H1 (cell line): ENCODE results near the gene ATP5MC2. TPM values are rescaled to one million over a fixed set of nuclear protein-coding genes. Genes with fewer than 3 reads are reported as not detected.

Source experiments
- CTCF ChIA-PET: fragments of 300-600 bp; sonication (Branson Sonifier 250); formaldehyde crosslinking; loops from one replicate; lab custom pipeline; 2021; ENCODE audit not compliant: partially characterized antibody; lab: Charles Lee
- POLR2A ChIA-PET: fragments of 300-600 bp; sonication (Branson Sonifier 250); formaldehyde crosslinking; loops from one replicate; lab custom pipeline; 2021; ENCODE audit warnings: inconsistent platforms; ENCODE audit not compliant: partially characterized antibody; lab: Charles Lee
- DNase-seq, 2 experiments: peaks; one replicate each; pipeline versions ENCODE4 v3.0.0 to v3.0.0-alpha.2; 2010 to 2022; ENCODE audit warnings: low spot score in 2 of 2, low read depth in 1 of 2, mixed read lengths in 1 of 2
- FAIRE-seq: peaks from 2 replicates; lab custom pipeline; 2011; peaks lifted over from hg19 to GRCh38; lab: Jason Lieb, UNC
- H2AFZ ChIP-seq: 2 replicates; pipeline ENCODE4 v1.8.1; 2012; ENCODE audit warnings: low read length, inconsistent platforms
- H2AK5ac ChIP-seq: 2 replicates; pipeline ENCODE4 v1.6.1; 2013; ENCODE audit warnings: low read depth, low read length
- H2BK120ac ChIP-seq: replicated peaks from 2 replicates; pipeline ENCODE3; 2013; ENCODE audit warnings: low read depth, low read length, inconsistent platforms
- H2BK12ac ChIP-seq: 2 replicates; pipeline ENCODE4 v1.6.1; 2013; ENCODE audit warnings: low read depth, low read length
- H2BK15ac ChIP-seq: 2 replicates; pipeline ENCODE4 v1.6.1; 2013; ENCODE audit warnings: low read length
- H2BK20ac ChIP-seq: 2 replicates; pipeline ENCODE4 v1.6.1; 2013; ENCODE audit warnings: low read length
- H2BK5ac ChIP-seq: 2 replicates; pipeline ENCODE4 v1.6.1; 2013; ENCODE audit warnings: low read depth, low read length
- H3K14ac ChIP-seq: 2 replicates; pipeline ENCODE4 v1.6.1; 2013; ENCODE audit warnings: inconsistent platforms; ENCODE audit not compliant: insufficient read length
- H3K18ac ChIP-seq: 2 replicates; pipeline ENCODE4 v1.6.1; 2013; ENCODE audit warnings: low read length; ENCODE audit errors: extremely low read depth
- H3K23ac ChIP-seq: 2 replicates; pipeline ENCODE4 v1.6.1; 2013; ENCODE audit warnings: inconsistent platforms; ENCODE audit not compliant: insufficient read length
- H3K23me2 ChIP-seq: 2 replicates; pipeline ENCODE4 v1.6.1; 2013; ENCODE audit warnings: low read depth, low read length
- H3K27ac ChIP-seq: 2 replicates; pipeline ENCODE4 v1.6.1; 2011; ENCODE audit warnings: low read depth, low read length, inconsistent platforms
- H3K27me3 ChIP-seq, 4 experiments: replicated peaks in 1 of 4; 1 replicate in 1 of 4; 2 replicates in 3 of 4; pipeline versions ENCODE4 v1.6.1 to v1.8.1; 2011 to 2013; ENCODE audit warnings: low read length in 3 of 4, mild to moderate bottlenecking in 3 of 4, inconsistent platforms in 2 of 4, mixed read lengths in 2 of 4, moderate library complexity in 1 of 4; ENCODE audit not compliant: control insufficient read depth in 3 of 4, insufficient read depth in 3 of 4; ENCODE audit errors: extremely low read depth in 1 of 4
- H3K36me3 ChIP-seq, 4 experiments: 2 replicates each; pipeline versions ENCODE4 v1.6.1 to v1.8.1; 2011 to 2013; ENCODE audit warnings: mild to moderate bottlenecking in 4 of 4, low read length in 3 of 4, moderate library complexity in 2 of 4, control low read depth in 1 of 4, inconsistent platforms in 1 of 4; ENCODE audit not compliant: insufficient read depth in 4 of 4, control insufficient read depth in 2 of 4
- H3K4ac ChIP-seq: replicated peaks from 2 replicates; pipeline ENCODE3; 2013; ENCODE audit warnings: low read length, low read depth, mixed read lengths, inconsistent platforms; ENCODE audit not compliant: insufficient read length
- H3K4me1 ChIP-seq, 4 experiments: replicated peaks in 1 of 4; 1 replicate in 1 of 4; 2 replicates in 3 of 4; pipeline versions ENCODE4 v1.6.1 to v1.8.1; 2011 to 2013; ENCODE audit warnings: low read length in 3 of 4, inconsistent platforms in 2 of 4, mixed read lengths in 1 of 4; ENCODE audit not compliant: insufficient read depth in 4 of 4, control insufficient read depth in 3 of 4
- H3K4me2 ChIP-seq, 2 experiments: 2 replicates each; pipeline versions ENCODE4 v1.6.1 to v1.8.1; 2011 to 2013; ENCODE audit warnings: low read depth in 2 of 2, low read length in 2 of 2, control low read depth in 1 of 2, inconsistent platforms in 1 of 2, mild to moderate bottlenecking in 1 of 2; ENCODE audit not compliant: insufficient read depth in 1 of 2
- H3K4me3 ChIP-seq, 4 experiments: fragments of 200-600, 300-600 bp in 1 of 4; sonication (generic), shearing (Covaris generic), sonication (Bioruptor Twin) in 1 of 4; 2 replicates each; pipeline versions ENCODE4 v1.5.1 to v1.8.1; 2011 to 2016; ENCODE audit warnings: low read length in 4 of 4, low read depth in 3 of 4, control low read depth in 2 of 4, inconsistent platforms in 2 of 4, mild to moderate bottlenecking in 2 of 4, mixed read lengths in 1 of 4, moderate library complexity in 1 of 4; ENCODE audit not compliant: insufficient read depth in 2 of 4; ENCODE audit errors: extremely low read depth in 1 of 4
- H3K56ac ChIP-seq: replicated peaks from 2 replicates; pipeline ENCODE3; 2013; ENCODE audit warnings: low read depth, mild to moderate bottlenecking, mixed read lengths, low read length, inconsistent platforms; ENCODE audit not compliant: insufficient read length
- H3K79me1 ChIP-seq: 2 replicates; pipeline ENCODE4 v1.6.1; 2013; ENCODE audit warnings: low read depth, low read length, control low read depth
- H3K79me2 ChIP-seq, 2 experiments: 2 replicates each; pipeline versions ENCODE4 v1.6.1 to v1.8.1; 2012 to 2013; ENCODE audit warnings: low read length in 2 of 2, mild to moderate bottlenecking in 2 of 2, inconsistent platforms in 1 of 2; ENCODE audit not compliant: insufficient read depth in 2 of 2, control insufficient read depth in 1 of 2
- H3K9ac ChIP-seq, 4 experiments: replicated peaks in 1 of 4; 1 replicate in 1 of 4; 2 replicates in 3 of 4; pipeline versions ENCODE4 v1.6.1 to v1.8.1; 2011 to 2013; ENCODE audit warnings: low read depth in 3 of 4, low read length in 3 of 4, control low read depth in 2 of 4, mild to moderate bottlenecking in 2 of 4, moderate library complexity in 2 of 4, inconsistent platforms in 1 of 4; ENCODE audit errors: extremely low read depth in 1 of 4
- H3K9me3 ChIP-seq, 2 experiments: 2 replicates each; pipeline versions ENCODE4 v1.6.1 to v1.8.1; 2012 to 2013; ENCODE audit warnings: mild to moderate bottlenecking in 2 of 2, moderate library complexity in 2 of 2, control low read depth in 1 of 2, inconsistent platforms in 1 of 2, low read depth in 1 of 2, low read length in 1 of 2, mixed read lengths in 1 of 2; ENCODE audit not compliant: insufficient read depth in 2 of 2
- H4K20me1 ChIP-seq, 2 experiments: replicated peaks in 1 of 2; 2 replicates each; pipeline versions ENCODE3 to v1.8.1; 2011 to 2013; ENCODE audit warnings: inconsistent platforms in 2 of 2, low read length in 2 of 2, mild to moderate bottlenecking in 1 of 2; ENCODE audit not compliant: insufficient read depth in 2 of 2, control insufficient read depth in 1 of 2
- H4K5ac ChIP-seq: 2 replicates; pipeline ENCODE4 v1.6.1; 2013; ENCODE audit warnings: low read length, low read depth, mixed read lengths, inconsistent platforms; ENCODE audit not compliant: insufficient read length
- H4K8ac ChIP-seq: 2 replicates; pipeline ENCODE4 v1.8.0; 2013; ENCODE audit warnings: mild to moderate bottlenecking, moderate library complexity, low read length, inconsistent platforms; ENCODE audit not compliant: insufficient read depth; ENCODE audit errors: extremely low read depth
- H4K91ac ChIP-seq: replicated peaks from 2 replicates; pipeline ENCODE3; 2013; ENCODE audit warnings: low read length, mixed read lengths, inconsistent platforms; ENCODE audit not compliant: insufficient read length
- CHD1 ChIP-seq: IDR thresholded peaks from 2 replicates; pipeline ENCODE4 v1.6.1; 2012; ENCODE audit warnings: low read depth, low read length, improper control_type of control experiment
- E2F6 ChIP-seq: IDR thresholded peaks from 2 replicates; pipeline ENCODE4 v1.6.1; 2012; ENCODE audit warnings: inconsistent platforms
- HDAC2 ChIP-seq, 2 experiments: fragments of 300-600 bp in 1 of 2; sonication (generic) in 1 of 2; IDR thresholded peaks; 2 replicates each; pipeline ENCODE4 v1.6.1; 2011 to 2012; ENCODE audit warnings: low read depth in 2 of 2, low read length in 2 of 2, mild to moderate bottlenecking in 2 of 2, moderate library complexity in 2 of 2, borderline replicate concordance in 1 of 2, inconsistent platforms in 1 of 2
- MAX ChIP-seq: IDR thresholded peaks from 2 replicates; pipeline ENCODE4 v1.6.1; 2012; ENCODE audit warnings: inconsistent platforms
- PHF8 ChIP-seq: fragments of 200-600 bp; sonication (generic); conservative IDR thresholded peaks from 2 replicates; pipeline ENCODE4 v1.7.1; 2012; ENCODE audit warnings: low read depth, mild to moderate bottlenecking, inconsistent platforms, low read length, moderate library complexity
- SAP30 ChIP-seq: fragments of 300-600 bp; sonication (generic); IDR thresholded peaks from 2 replicates; pipeline ENCODE4 v1.7.1; 2012; ENCODE audit warnings: low read length, moderate library complexity, mild to moderate bottlenecking, inconsistent platforms; ENCODE audit not compliant: insufficient read depth, insufficient replicate concordance
- SRF ChIP-seq: IDR thresholded peaks from 2 replicates; pipeline ENCODE4 v1.6.1; 2011; ENCODE audit warnings: mild to moderate bottlenecking, low read depth, low read length, moderate library complexity
- WGBS, 2 experiments: shearing (Covaris generic) in 1 of 2; methylation state at CpG; one replicate each; pipeline versions ENCODE4 v1.1.6 to v1.1.7; 2013 to 2015; ENCODE audit warnings: low lambda C conversion rate in 2 of 2, mixed read lengths in 2 of 2, inconsistent platforms in 1 of 2, low coverage in 1 of 2, missing lambda C conversion rate in 1 of 2; ENCODE audit not compliant: insufficient replicate concordance in 2 of 2, insufficient coverage in 1 of 2, insufficient read length in 1 of 2; ENCODE audit errors: extremely low coverage in 1 of 2, missing lambda C conversion rate in 1 of 2; 5-methylcytosine and 5-hydroxymethylcytosine counted together
- polyA plus RNA-seq, 7 experiments: library from polyadenylated mRNA; depleted of rRNA in 3 of 7; stranded (reverse) in 5 of 7; unstranded in 2 of 7; fragments of >200 nt in 5 of 7; fragments of 200-250 nt in 2 of 7; gene quantifications; 1 replicate in 5 of 7; 2 replicates in 1 of 7; 4 replicates in 1 of 7; pipeline versions ENCODE4 v1.2.1 to v1.2.3, GENCODE V29; 2011 to 2013; ENCODE audit warnings: missing spikeins in 2 of 7, mixed read lengths in 2 of 7
- total RNA-seq: library from RNA; stranded (reverse); fragmentation: NEBNext Ultra II Directional; extraction: Animal tissue kit (Norgen Biotek cat#: 25700); gene quantifications from 2 replicates; pipeline ENCODE4 v1.2.1, GENCODE V29; 2021
- TF ChIP-seq, protein P1 (sequence below): IDR thresholded peaks from 2 replicates; pipeline ENCODE4 v1.6.1; 2012; ENCODE audit warnings: low read length, inconsistent platforms

ATP5MC2 gene
- total and polyA plus RNA-seq, 2 of the 8 experiments (the other 6 are each of a cell fraction or from before 2014, with no cell fraction given): 408 to 952 TPM

GRCh38 chr12:53638057-53638456 is 37.8 kb downstream of the ATP5MC2 start:
- H3K27me3 ChIP-seq: no peaks in the 10 kb centered on the region
- FAIRE-seq: no peak

More at GRCh38 chr12:53638057-53638456, 37.8 kb downstream of the ATP5MC2 start:
- Histone ChIP-seq H3K4ac (no peak overlapping the region), H3K4me1 (no peaks in the 10 kb centered on the region), H3K4me3 (no peak overlapping the region), H3K14ac (no peak overlapping the region), H2BK15ac (no peak overlapping the region), H2BK5ac (no peak overlapping the region), H4K91ac (no peak overlapping the region), H3K9ac (no peak overlapping the region), H4K8ac (no peak overlapping the region), H2BK20ac (no peak overlapping the region), H3K23ac (no peak overlapping the region), H2BK12ac (no peak overlapping the region), H3K27ac (no peak overlapping the region), H3K18ac (no peak overlapping the region), H2AK5ac (no peak overlapping the region), H2AFZ (no peak overlapping the region), H3K79me1 (no peaks in the 10 kb centered on the region), H4K5ac (no peak overlapping the region), H3K36me3 (no peaks in the 10 kb centered on the region), H3K79me2 (no peaks in the 10 kb centered on the region), H4K20me1 (no peaks in the 10 kb centered on the region), H3K4me2 (no peak overlapping the region), H3K23me2 (no peaks in the 10 kb centered on the region), H3K9me3 (no peaks in the 10 kb centered on the region), H3K56ac (no peak overlapping the region), H2BK120ac (no peak overlapping the region)
- ChIA-PET CTCF (interaction anchor here (1.5 kb wide), 1 partner anchor 21 kb away, joined by 3 read pairs; no protein-coding TSS in a partner anchor), POLR2A (interaction anchor here (1.5 to 5.4 kb wide), 2 partner anchors 12 to 39 kb away, joined by 3 to 20 read pairs; partner anchors contain the start of gene ATF7)
- TF ChIP-seq CHD1: no peak
- no peak for TF ChIP-seq E2F6
- no peak for TF ChIP-seq MAX
- TF ChIP-seq SRF: no peak
- TF ChIP-seq, protein P1, sequence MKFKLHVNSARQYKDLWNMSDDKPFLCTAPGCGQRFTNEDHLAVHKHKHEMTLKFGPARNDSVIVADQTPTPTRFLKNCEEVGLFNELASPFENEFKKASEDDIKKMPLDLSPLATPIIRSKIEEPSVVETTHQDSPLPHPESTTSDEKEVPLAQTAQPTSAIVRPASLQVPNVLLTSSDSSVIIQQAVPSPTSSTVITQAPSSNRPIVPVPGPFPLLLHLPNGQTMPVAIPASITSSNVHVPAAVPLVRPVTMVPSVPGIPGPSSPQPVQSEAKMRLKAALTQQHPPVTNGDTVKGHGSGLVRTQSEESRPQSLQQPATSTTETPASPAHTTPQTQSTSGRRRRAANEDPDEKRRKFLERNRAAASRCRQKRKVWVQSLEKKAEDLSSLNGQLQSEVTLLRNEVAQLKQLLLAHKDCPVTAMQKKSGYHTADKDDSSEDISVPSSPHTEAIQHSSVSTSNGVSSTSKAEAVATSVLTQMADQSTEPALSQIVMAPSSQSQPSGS: no peak
- TF ChIP-seq SAP30: no peak
- TF ChIP-seq PHF8: no peak
- TF ChIP-seq HDAC2 (IDR thresholded peaks at IDR 0.05; ENCODE audit: borderline replicate concordance in 1 of 2, low read depth in 2 of 2, low read length in 2 of 2): no peak
- 85% methylated on average over 2 of the region's 2 CpGs; no CpG with 5 or more reads in 1 of the 2 experiments for WGBS, 2 experiments
- DNase-seq: no peak
